Measurements from ENCODE around the gene INSIG1. TPM values are rescaled to one million over a fixed set of nuclear protein-coding genes. Genes with fewer than 3 reads are reported as not detected.

INSIG1 gene
- total RNA-seq, 1 donor from 2014 or later, result 392 TPM

- TF ChIP-seq, protein P1, sequence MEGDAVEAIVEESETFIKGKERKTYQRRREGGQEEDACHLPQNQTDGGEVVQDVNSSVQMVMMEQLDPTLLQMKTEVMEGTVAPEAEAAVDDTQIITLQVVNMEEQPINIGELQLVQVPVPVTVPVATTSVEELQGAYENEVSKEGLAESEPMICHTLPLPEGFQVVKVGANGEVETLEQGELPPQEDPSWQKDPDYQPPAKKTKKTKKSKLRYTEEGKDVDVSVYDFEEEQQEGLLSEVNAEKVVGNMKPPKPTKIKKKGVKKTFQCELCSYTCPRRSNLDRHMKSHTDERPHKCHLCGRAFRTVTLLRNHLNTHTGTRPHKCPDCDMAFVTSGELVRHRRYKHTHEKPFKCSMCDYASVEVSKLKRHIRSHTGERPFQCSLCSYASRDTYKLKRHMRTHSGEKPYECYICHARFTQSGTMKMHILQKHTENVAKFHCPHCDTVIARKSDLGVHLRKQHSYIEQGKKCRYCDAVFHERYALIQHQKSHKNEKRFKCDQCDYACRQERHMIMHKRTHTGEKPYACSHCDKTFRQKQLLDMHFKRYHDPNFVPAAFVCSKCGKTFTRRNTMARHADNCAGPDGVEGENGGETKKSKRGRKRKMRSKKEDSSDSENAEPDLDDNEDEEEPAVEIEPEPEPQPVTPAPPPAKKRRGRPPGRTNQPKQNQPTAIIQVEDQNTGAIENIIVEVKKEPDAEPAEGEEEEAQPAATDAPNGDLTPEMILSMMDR (conservative IDR thresholded peaks at IDR 0.05; ENCODE audit: low read depth, low read length), result no peak
- H3K4me3 ChIP-seq (ENCODE audit: low read depth, low read length), result no peak overlapping the region
- DNase-seq (ENCODE audit: low read depth), result no peak
These were observed 42.6 kb upstream of the INSIG1 start for GRCh38 chr7:155255071-155255470.

DNA sequence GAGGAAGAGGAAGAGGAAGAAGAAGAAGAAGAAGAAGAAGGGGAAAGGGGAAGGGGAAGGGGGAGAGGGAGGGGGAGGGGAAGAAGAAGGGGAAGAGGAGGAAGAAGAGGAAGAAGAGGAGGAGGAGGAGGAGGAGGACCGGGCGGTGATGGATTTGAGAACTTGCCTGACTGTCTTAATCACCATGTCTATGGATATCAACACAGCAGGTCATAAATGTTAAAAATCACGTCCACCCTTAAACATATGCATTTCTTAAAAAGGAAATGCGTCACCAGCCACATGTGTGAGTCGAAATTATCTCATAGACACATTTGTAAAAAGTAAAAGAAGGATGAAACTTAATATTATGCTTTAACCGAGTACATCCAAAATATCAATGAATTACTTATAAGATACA, 42.1 kb upstream of the INSIG1 start:
- TF ChIP-seq, protein P1 (conservative IDR thresholded peaks at IDR 0.05; ENCODE audit: low read depth, low read length), result no peak
- no peak overlapping the region for H3K4me3 ChIP-seq (ENCODE audit: low read depth, low read length)
- no peak for DNase-seq (ENCODE audit: low read depth)

- TF ChIP-seq, protein P1 (conservative IDR thresholded peaks at IDR 0.05; ENCODE audit: low read depth, low read length), result no peak
- no peak overlapping the region for H3K4me3 ChIP-seq (ENCODE audit: low read depth, low read length)
- DNase-seq (ENCODE audit: low read depth), result no peak
These were observed 41.5 kb upstream of the INSIG1 start for GRCh38 chr7:155256081-155256760.

GRCh38 chr7:155256761-155257481, 40.8 kb upstream of the INSIG1 start:
- TF ChIP-seq, protein P1 (conservative IDR thresholded peaks at IDR 0.05; ENCODE audit: low read depth, low read length), result no peak
- H3K4me3 ChIP-seq (ENCODE audit: low read depth, low read length), result no peak overlapping the region
- DNase-seq (ENCODE audit: low read depth), result no peak

DNA sequence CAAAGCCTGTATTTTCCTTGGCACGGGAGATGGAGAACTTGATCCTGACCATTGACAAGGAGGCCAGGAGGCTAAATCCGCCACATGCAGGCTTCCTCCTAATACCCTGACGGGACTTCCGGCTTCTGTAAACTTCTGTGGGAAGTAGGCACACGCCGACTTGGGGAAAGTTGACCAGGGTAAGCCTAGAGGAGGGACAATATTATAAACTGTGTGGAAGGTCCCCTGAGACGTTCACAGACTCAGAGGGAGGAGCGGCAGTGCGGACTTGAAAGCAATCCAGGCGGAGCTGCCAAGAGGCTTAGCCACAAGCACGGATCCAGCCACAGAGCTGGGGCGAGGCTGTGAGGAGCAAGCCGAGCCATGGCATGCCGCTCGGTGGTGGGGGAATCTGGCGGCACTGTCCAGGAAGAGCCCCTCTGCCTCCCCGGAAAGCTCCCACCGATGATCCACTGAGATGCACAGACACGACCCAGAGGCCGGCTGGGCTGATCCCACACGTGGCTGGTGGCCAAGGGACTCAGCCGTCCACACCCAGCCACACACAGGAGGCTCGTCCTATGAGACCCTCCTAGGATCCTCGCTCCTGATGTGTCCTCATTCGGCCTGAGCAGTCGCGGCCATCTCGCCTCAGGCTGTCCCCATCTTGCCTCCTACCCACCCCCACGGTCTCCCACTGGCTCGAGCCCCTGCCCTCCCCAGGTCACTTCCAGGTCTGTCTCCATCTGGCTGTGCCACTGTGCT, 40.0 kb upstream of the INSIG1 start:
- TF ChIP-seq, protein P1 (conservative IDR thresholded peaks at IDR 0.05; ENCODE audit: low read depth, low read length), result no peak
- DNase-seq (ENCODE audit: low read depth), result no peak
- H3K4me3 ChIP-seq (ENCODE audit: low read depth, low read length), result no peak overlapping the region

DNA sequence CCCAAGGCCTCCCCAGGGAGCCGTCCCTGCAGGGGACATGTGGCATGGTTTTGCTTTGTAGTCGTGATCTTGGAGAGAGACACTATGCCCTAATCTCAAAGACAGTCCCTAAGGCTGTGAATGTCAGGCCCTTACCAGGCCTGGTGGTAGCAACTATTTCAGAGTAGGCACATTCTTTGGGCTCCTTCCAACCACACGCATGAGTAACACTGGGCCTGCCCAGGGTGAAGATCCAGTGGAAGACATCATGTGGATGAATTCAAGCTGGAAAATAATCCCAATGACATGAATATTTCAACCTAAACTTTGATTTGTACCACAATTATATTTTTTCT, 39.5 kb upstream of the INSIG1 start:
- H3K4me3 ChIP-seq (ENCODE audit: low read depth, low read length), result no peak overlapping the region
- TF ChIP-seq, protein P1 (conservative IDR thresholded peaks at IDR 0.05; ENCODE audit: low read depth, low read length), result no peak
- peak; percentile 59 for DNase-seq (ENCODE audit: low read depth)
